Endothelial cell of umbilical vein (primary cell): ENCODE measurements around the gene NFATC3. TPM values are rescaled to one million over a fixed set of nuclear protein-coding genes. Genes with fewer than 3 reads are reported as not detected.

Source experiments
- BruUV-seq: library from RNA; stranded (reverse); fragments of 400-500 nt; replicated peaks from 2 replicates; lab custom pipeline; 2021; lab: Mats Ljungman, UMichigan
- CTCF ChIA-PET: fragments of 300-600, 350-600 bp; sonication (Branson Sonifier 250); formaldehyde crosslinking; loops from one replicate; lab custom pipeline; 2021; ENCODE audit warnings: antibody characterized with exemption, inconsistent platforms; lab: Charles Lee
- POLR2A ChIA-PET: fragments of 300-600, 350-600 bp; sonication (Branson Sonifier 250); formaldehyde crosslinking; loops from one replicate; lab custom pipeline; 2021; ENCODE audit warnings: antibody characterized with exemption, inconsistent platforms; lab: Charles Lee
- DNase-seq: peaks from one replicate; pipeline ENCODE4 v3.0.0-alpha.2; 2011; ENCODE audit warnings: low read depth, low spot score
- FAIRE-seq: peaks from 2 replicates; lab custom pipeline; 2011; peaks lifted over from hg19 to GRCh38; lab: Jason Lieb, UNC
- H2AFZ ChIP-seq: 2 replicates; pipeline ENCODE4 v1.6.0; 2012; ENCODE audit warnings: low read depth, low read length, control low read depth, inconsistent platforms
- H3K27ac ChIP-seq: 2 replicates; pipeline ENCODE4 v1.5.1; 2011; ENCODE audit warnings: low read depth, mild to moderate bottlenecking, control low read depth, low read length, moderate library complexity; ENCODE audit not compliant: insufficient read depth
- H3K27me3 ChIP-seq, 2 experiments: 2 replicates each; pipeline versions ENCODE4 v1.6.0 to v1.6.1; 2011; ENCODE audit warnings: low read length in 2 of 2, mixed read lengths in 1 of 2; ENCODE audit not compliant: control insufficient read depth in 2 of 2, insufficient read depth in 2 of 2
- H3K36me3 ChIP-seq, 2 experiments: 2 replicates in 1 of 2; 3 replicates in 1 of 2; pipeline ENCODE4 v1.5.1; 2011; ENCODE audit warnings: low read length in 2 of 2, mild to moderate bottlenecking in 1 of 2, moderate library complexity in 1 of 2; ENCODE audit not compliant: control insufficient read depth in 2 of 2, insufficient read depth in 2 of 2; ENCODE audit errors: extremely low read depth in 1 of 2
- H3K4me1 ChIP-seq: 3 replicates; pipeline ENCODE4 v1.5.1; 2011; ENCODE audit warnings: mild to moderate bottlenecking, low read length; ENCODE audit not compliant: control insufficient read depth, insufficient read depth; ENCODE audit errors: extremely low read depth
- H3K4me2 ChIP-seq: 2 replicates; pipeline ENCODE4 v1.6.1; 2011; ENCODE audit warnings: low read length, control low read depth, mixed read lengths; ENCODE audit not compliant: insufficient read depth
- H3K4me3 ChIP-seq, 3 experiments: fragments of 200-600 bp in 1 of 3; sonication (generic), shearing (Covaris generic) in 1 of 3; replicated peaks in 1 of 3; 2 replicates each; pipeline ENCODE4 v1.5.1; 2011 to 2016; ENCODE audit warnings: control low read depth in 3 of 3, low read length in 3 of 3, mild to moderate bottlenecking in 2 of 3, inconsistent platforms in 1 of 3, low read depth in 1 of 3, moderate library complexity in 1 of 3; ENCODE audit not compliant: insufficient read depth in 1 of 3
- H3K79me2 ChIP-seq: 2 replicates; pipeline ENCODE4 v1.6.0; 2012; ENCODE audit warnings: low read length, inconsistent platforms; ENCODE audit not compliant: control insufficient read depth, insufficient read depth
- H3K9ac ChIP-seq: replicated peaks from 2 replicates; pipeline ENCODE3; 2011; ENCODE audit warnings: low read length, control low read depth; ENCODE audit not compliant: insufficient read depth; ENCODE audit errors: extremely low read depth
- H3K9me1 ChIP-seq: replicated peaks from 3 replicates; pipeline ENCODE4 v1.6.0; 2011; ENCODE audit warnings: mild to moderate bottlenecking, low read length; ENCODE audit not compliant: control insufficient read depth, insufficient read depth; ENCODE audit errors: extremely low read depth
- H3K9me3 ChIP-seq: replicated peaks from 2 replicates; pipeline ENCODE4 v1.5.1; 2012; ENCODE audit warnings: low read length, inconsistent platforms; ENCODE audit not compliant: control insufficient read depth, insufficient read depth
- H4K20me1 ChIP-seq: replicated peaks from 2 replicates; pipeline ENCODE3; 2011; ENCODE audit warnings: mild to moderate bottlenecking, low read length; ENCODE audit not compliant: control insufficient read depth, insufficient read depth; ENCODE audit errors: extremely low read depth
- EZH2 ChIP-seq: IDR thresholded peaks from 2 replicates; pipeline ENCODE4 v1.6.1; 2012; ENCODE audit warnings: borderline replicate concordance, low read depth, mild to moderate bottlenecking, moderate library complexity, low read length, inconsistent platforms; ENCODE audit not compliant: severe bottlenecking
- FOS ChIP-seq: IDR thresholded peaks from 2 replicates; pipeline ENCODE4 v1.6.1; 2011; ENCODE audit warnings: mild to moderate bottlenecking, low read length, moderate library complexity, borderline replicate concordance; ENCODE audit not compliant: insufficient read depth
- GATA2 ChIP-seq: IDR thresholded peaks from 2 replicates; pipeline ENCODE4 v1.7.0; 2011; ENCODE audit warnings: low read depth, mild to moderate bottlenecking, moderate library complexity, mixed read lengths, low read length; ENCODE audit not compliant: insufficient read length, insufficient read depth
- JUN ChIP-seq: IDR thresholded peaks from 2 replicates; pipeline ENCODE4 v1.6.1; 2011; ENCODE audit warnings: borderline replicate concordance, low read depth; ENCODE audit not compliant: insufficient read length, insufficient read depth
- MAX ChIP-seq: IDR thresholded peaks from 2 replicates; pipeline ENCODE4 v1.6.1; 2011; ENCODE audit not compliant: insufficient read depth, insufficient read length
- MYC ChIP-seq: IDR thresholded peaks from one replicate; pipeline ENCODE4 v1.6.1; 2011; ENCODE audit warnings: mild to moderate bottlenecking, low read depth, low read length
- POLR2A ChIP-seq: IDR thresholded peaks from 2 replicates; pipeline ENCODE4 v1.6.1; 2012; ENCODE audit warnings: low read depth, mild to moderate bottlenecking, control low read depth, low read length
- POLR2AphosphoS5 ChIP-seq: IDR thresholded peaks from 2 replicates; pipeline ENCODE4 v1.6.1; 2012; ENCODE audit warnings: low read depth, mild to moderate bottlenecking, control low read depth, low read length, moderate library complexity; ENCODE audit not compliant: insufficient read depth
- dilution Hi-C: fragments of 300-500 bp; cut with MboI; formaldehyde crosslinking; loops from one replicate; pipeline ENCODE4 v1.15.0; 2019; ENCODE audit warnings: low sequenced_read_pairs; ENCODE audit not compliant: extremely low pct_ligation_motif_present
- intact Hi-C: fragments of 100-400 bp; cut with micrococcal nuclease; formaldehyde crosslinking; loops from one replicate; pipeline ENCODE4 v1.10.0; 2022
- polyA plus RNA-seq, 4 experiments: library from polyadenylated mRNA; depleted of rRNA in 3 of 4; stranded (reverse) in 3 of 4; unstranded in 1 of 4; fragments of >200 nt; gene quantifications; 2 replicates each; pipeline versions ENCODE4 v1.2.1 to v1.2.3, GENCODE V29; 2011 to 2012; ENCODE audit warnings: missing spikeins in 1 of 4
- total RNA-seq: library from RNA; stranded (reverse); gene quantifications from 2 replicates; pipeline ENCODE4 v1.2.3, GENCODE V29; 2021
- TF ChIP-seq, protein P1 (sequence below), 2 donors: IDR thresholded peaks; 1 replicate in 1 of 2; 2 replicates in 1 of 2; pipeline ENCODE4 v1.5.1; 2011; ENCODE audit warnings: low read length in 2 of 2, mild to moderate bottlenecking in 2 of 2, moderate library complexity in 2 of 2, control low read depth in 1 of 2, inconsistent platforms in 1 of 2, low read depth in 1 of 2; ENCODE audit not compliant: insufficient read depth in 1 of 2; ENCODE audit errors: extremely low read depth in 1 of 2

The NFATC3 gene
- total and polyA plus RNA-seq, 2 donors (not counting 3 experiments of a cell fraction or from before 2014, with no cell fraction given) = 15.6 to 33.1 TPM

GRCh38 chr16:68087688-68088087 is 2.5 kb downstream of the NFATC3 start:
- Histone ChIP-seq H3K9me1 (no peaks in the 10 kb centered on the region), H3K4me2 (peak overlapping the region; percentile 91), H3K9ac (no peak overlapping the region), H3K79me2 (peaks cover 64% of the 10 kb centered on the region), H3K9me3 (no peaks in the 10 kb centered on the region), H3K27ac (no peak overlapping the region), H2AFZ (no peak overlapping the region), H3K27me3 (no peaks in the 10 kb centered on the region), H3K4me3 (peak overlapping the region in 1 of 3 experiments; percentile 6), H4K20me1 (peaks cover 2% of the 10 kb centered on the region), H3K36me3 (no peaks in the 10 kb centered on the region), H3K4me1 (peaks cover 25% of the 10 kb centered on the region)
- ChIA-PET CTCF (interaction anchor here (1.6 kb wide), 1 partner anchor 9 kb away, joined by 4 read pairs; no protein-coding TSS in a partner anchor), POLR2A (no interaction called here)
- dilution Hi-C loops = no loop called here
- DNase-seq (no peak), FAIRE-seq (no peak)
- intact Hi-C loops = loop anchor here (5.0 to 10.0 kb wide), 2 partner anchors 40 to 237 kb away; no protein-coding TSS in a partner anchor
- no TSS peak for BruUV-seq
- TF ChIP-seq POLR2AphosphoS5 = no peak
- TF ChIP-seq MAX = no peak
- no peak for TF ChIP-seq JUN
- TF ChIP-seq FOS = no peak
- TF ChIP-seq GATA2 = no peak
- TF ChIP-seq EZH2 = no peak
- TF ChIP-seq MYC = no peak
- TF ChIP-seq, protein P1, sequence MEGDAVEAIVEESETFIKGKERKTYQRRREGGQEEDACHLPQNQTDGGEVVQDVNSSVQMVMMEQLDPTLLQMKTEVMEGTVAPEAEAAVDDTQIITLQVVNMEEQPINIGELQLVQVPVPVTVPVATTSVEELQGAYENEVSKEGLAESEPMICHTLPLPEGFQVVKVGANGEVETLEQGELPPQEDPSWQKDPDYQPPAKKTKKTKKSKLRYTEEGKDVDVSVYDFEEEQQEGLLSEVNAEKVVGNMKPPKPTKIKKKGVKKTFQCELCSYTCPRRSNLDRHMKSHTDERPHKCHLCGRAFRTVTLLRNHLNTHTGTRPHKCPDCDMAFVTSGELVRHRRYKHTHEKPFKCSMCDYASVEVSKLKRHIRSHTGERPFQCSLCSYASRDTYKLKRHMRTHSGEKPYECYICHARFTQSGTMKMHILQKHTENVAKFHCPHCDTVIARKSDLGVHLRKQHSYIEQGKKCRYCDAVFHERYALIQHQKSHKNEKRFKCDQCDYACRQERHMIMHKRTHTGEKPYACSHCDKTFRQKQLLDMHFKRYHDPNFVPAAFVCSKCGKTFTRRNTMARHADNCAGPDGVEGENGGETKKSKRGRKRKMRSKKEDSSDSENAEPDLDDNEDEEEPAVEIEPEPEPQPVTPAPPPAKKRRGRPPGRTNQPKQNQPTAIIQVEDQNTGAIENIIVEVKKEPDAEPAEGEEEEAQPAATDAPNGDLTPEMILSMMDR (IDR thresholded peaks at IDR 0.05; ENCODE audit: extremely low read depth in 1 of 2, insufficient read depth in 1 of 2, low read depth in 1 of 2, low read length in 2 of 2) = no peak
- no peak for TF ChIP-seq POLR2A
